ENCODE data around the gene GJB2.

The GJB2 gene

DNA sequence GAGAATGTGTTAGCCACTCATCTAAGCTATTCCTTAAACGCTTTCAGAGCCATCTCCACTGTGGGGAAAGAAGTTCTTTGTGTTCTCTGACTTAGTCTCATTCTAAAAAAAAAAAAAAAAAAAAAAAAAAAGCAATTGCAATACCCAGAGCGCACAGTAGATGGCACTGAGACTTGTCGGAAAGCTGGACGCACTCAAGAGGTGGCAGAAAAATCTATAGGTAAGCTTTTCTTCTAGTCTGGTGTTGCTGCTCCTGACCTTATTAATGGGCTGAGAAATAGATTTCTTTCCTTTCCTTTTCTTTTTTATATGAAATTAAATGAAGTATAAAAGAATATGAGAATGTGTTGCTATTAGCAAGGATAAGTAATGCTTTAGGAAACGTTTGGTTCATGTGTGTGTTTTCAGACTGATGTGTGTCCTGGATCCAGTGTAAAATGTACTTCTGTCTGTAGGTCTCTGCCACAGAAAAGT lies 4.7 kb upstream of the GJB2 start:
- TF ChIP-seq, protein P1, sequence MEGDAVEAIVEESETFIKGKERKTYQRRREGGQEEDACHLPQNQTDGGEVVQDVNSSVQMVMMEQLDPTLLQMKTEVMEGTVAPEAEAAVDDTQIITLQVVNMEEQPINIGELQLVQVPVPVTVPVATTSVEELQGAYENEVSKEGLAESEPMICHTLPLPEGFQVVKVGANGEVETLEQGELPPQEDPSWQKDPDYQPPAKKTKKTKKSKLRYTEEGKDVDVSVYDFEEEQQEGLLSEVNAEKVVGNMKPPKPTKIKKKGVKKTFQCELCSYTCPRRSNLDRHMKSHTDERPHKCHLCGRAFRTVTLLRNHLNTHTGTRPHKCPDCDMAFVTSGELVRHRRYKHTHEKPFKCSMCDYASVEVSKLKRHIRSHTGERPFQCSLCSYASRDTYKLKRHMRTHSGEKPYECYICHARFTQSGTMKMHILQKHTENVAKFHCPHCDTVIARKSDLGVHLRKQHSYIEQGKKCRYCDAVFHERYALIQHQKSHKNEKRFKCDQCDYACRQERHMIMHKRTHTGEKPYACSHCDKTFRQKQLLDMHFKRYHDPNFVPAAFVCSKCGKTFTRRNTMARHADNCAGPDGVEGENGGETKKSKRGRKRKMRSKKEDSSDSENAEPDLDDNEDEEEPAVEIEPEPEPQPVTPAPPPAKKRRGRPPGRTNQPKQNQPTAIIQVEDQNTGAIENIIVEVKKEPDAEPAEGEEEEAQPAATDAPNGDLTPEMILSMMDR (conservative IDR thresholded peaks at IDR 0.05; ENCODE audit: low read depth, low read length): peak; percentile 65; the same call in 1 of the 2 replicates
- Histone ChIP-seq H3K79me2 (ENCODE audit: insufficient read depth, low read depth) (no peaks in the 10 kb centered on the region), H3K4me3 (IDR thresholded peaks at IDR 0.05; ENCODE audit: insufficient read depth, low read depth, low read length) (no peak overlapping the region), H3K4me2 (no peak overlapping the region; the same call in 1 of the 2 replicates), H2AFZ (ENCODE audit: low read depth) (no peak overlapping the region), H3K36me3 (ENCODE audit: insufficient read depth) (no peaks in the 10 kb centered on the region), H3K9ac (no peak overlapping the region), H4K20me1 (ENCODE audit: insufficient read depth) (no peaks in the 10 kb centered on the region), H3K27ac (no peak overlapping the region), H3K27me3 (ENCODE audit: insufficient read depth, low read depth) (peaks cover 13% of the 10 kb centered on the region), H3K4me1 (ENCODE audit: low read depth, poor library complexity, severe bottlenecking) (peaks cover 17% of the 10 kb centered on the region)

DNA sequence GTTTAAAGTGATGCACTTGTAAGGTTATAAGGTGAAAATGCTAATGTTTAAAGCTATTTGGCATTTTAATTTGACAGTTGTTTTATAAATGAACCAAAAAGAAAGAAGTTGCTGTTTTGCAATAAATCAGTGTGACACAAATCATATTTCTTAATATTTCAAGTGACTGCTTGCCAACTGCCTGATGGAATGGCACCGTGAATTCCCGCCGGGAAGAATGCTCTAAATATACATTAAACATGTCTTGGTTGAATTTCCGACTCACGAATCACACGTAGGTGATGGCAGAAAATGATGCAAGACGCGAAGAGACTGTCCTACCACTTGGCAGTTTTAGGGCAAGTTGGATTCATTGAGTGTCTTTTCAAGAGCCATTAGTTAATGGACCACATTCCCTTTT lies 3.1 kb upstream of the GJB2 start:
- Histone ChIP-seq H3K4me2 (no peak overlapping the region), H4K20me1 (ENCODE audit: insufficient read depth) (no peaks in the 10 kb centered on the region), H3K27me3 (ENCODE audit: insufficient read depth, low read depth) (peaks cover 13% of the 10 kb centered on the region), H3K79me2 (ENCODE audit: insufficient read depth, low read depth) (no peaks in the 10 kb centered on the region), H3K9ac (no peak overlapping the region), H3K27ac (no peak overlapping the region), H3K4me1 (ENCODE audit: low read depth, poor library complexity, severe bottlenecking) (peaks cover 30% of the 10 kb centered on the region), H3K4me3 (IDR thresholded peaks at IDR 0.05; ENCODE audit: insufficient read depth, low read depth, low read length) (no peak overlapping the region), H2AFZ (ENCODE audit: low read depth) (no peak overlapping the region), H3K36me3 (ENCODE audit: insufficient read depth) (no peaks in the 10 kb centered on the region)
- TF ChIP-seq, protein P1 (conservative IDR thresholded peaks at IDR 0.05; ENCODE audit: low read depth, low read length): no peak

DNA sequence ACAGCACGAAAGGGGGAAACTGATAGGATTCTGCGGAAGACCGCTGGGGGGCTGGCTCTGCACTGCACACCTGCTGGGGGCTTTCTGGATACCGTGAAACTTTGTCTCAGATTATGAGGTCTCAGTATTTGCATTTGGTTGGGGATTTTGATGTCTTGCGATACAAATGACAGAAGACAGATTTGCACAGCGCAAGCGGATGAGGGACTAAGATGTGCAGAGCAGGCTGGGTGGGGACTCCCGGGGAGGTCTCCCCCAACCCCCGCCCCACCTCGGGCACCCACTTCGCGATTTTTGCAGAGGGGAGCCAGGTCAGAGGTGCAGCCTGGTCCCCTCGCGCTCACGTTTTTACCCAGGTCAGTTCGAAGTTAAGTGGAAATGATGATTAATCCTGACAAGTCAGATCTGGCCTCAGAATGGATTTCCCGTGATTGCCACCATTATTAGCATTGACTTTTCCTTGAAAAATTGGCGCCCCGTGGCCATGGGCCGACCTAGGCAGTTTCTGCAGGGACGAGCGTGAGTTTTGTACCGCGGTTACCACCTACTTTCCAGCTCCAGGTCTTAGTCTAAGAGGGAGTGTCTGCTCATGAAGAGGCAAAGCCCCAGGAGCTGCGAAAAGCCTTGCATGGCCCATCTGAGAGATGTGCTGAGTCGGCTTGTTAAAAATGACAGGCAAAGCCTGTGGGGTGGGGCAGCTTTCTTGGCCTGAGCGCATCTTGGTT lies 1.3 kb upstream of the GJB2 start:
- H3K4me3 ChIP-seq (IDR thresholded peaks at IDR 0.05; ENCODE audit: insufficient read depth, low read depth, low read length): no peak overlapping the region
- H4K20me1 ChIP-seq (ENCODE audit: insufficient read depth): no peaks in the 10 kb centered on the region
- H3K27me3 ChIP-seq (ENCODE audit: insufficient read depth, low read depth): peaks cover 13% of the 10 kb centered on the region
- no peak overlapping the region for H3K9ac ChIP-seq
- TF ChIP-seq, protein P1 (conservative IDR thresholded peaks at IDR 0.05; ENCODE audit: low read depth, low read length): no peak
- H3K79me2 ChIP-seq (ENCODE audit: insufficient read depth, low read depth): no peaks in the 10 kb centered on the region
- H3K36me3 ChIP-seq (ENCODE audit: insufficient read depth): no peaks in the 10 kb centered on the region
- peak overlapping the region; percentile 86 for H3K4me2 ChIP-seq
- H3K27ac ChIP-seq: no peak overlapping the region
- peaks cover 30% of the 10 kb centered on the region for H3K4me1 ChIP-seq (ENCODE audit: low read depth, poor library complexity, severe bottlenecking)
- peak overlapping the region; percentile 79 for H2AFZ ChIP-seq (ENCODE audit: low read depth)

DNA sequence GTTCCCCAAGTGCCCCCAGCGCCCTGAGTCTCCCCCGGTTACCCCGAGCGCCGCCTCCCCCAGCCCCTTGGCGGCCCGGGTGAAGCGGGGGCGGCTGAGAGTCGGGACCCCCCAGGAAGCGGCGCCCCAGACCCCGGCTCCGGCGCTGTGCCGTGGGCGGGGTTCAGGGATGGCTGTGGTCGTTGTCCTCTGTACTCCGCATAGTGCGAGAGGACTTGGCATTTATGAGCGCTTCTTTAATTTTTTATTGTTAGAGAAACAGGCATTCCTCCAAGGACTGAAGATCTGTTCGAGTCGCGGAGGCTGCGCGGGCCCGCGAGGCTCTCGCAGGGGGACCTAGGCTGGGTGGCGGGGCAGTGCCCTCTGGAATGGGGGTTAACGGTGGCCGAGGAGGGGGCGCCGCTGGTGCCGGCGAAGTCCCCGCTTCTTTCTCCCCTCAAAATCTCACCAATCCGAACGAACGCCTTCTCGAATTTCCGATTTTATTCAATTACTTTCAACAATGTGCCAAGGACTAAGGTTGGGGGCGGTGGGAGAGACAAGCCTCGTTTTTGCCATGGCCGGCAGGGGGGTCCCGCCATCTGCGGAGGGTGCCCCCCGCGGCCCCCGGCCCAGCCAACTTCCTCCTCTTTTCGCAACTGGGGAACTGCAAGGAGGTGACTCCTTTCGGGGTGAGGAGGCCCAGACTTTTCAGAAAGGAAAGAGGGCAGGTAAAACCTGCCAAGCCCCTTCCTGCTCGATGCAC lies 596 bp upstream of the GJB2 start:
- Histone ChIP-seq H3K4me1 (ENCODE audit: low read depth, poor library complexity, severe bottlenecking) (peaks cover 37% of the 10 kb centered on the region), H2AFZ (ENCODE audit: low read depth) (peak overlapping the region; percentile 79), H3K4me2 (peak overlapping the region; percentile 86), H3K79me2 (ENCODE audit: insufficient read depth, low read depth) (no peaks in the 10 kb centered on the region), H3K27me3 (ENCODE audit: insufficient read depth, low read depth) (peaks cover 13% of the 10 kb centered on the region), H3K36me3 (ENCODE audit: insufficient read depth) (no peaks in the 10 kb centered on the region), H3K4me3 (IDR thresholded peaks at IDR 0.05; ENCODE audit: insufficient read depth, low read depth, low read length) (no peak overlapping the region), H4K20me1 (ENCODE audit: insufficient read depth) (no peaks in the 10 kb centered on the region), H3K9ac (peak overlapping the region; percentile 53; the same call in 1 of the 2 replicates), H3K27ac (no peak overlapping the region)
- TF ChIP-seq, protein P1 (conservative IDR thresholded peaks at IDR 0.05; ENCODE audit: low read depth, low read length): no peak
